HG03060 (cell line): ENCODE results near the gene CTDSPL.
"Not testable (repeated sequence)": the region's sequence is repeated elsewhere in the genome, so short reads cannot be mapped to it uniquely, and the experiment has no call there.

Source experiments
- ATAC-seq: cut with Tn5 transposase; IDR thresholded peaks from one replicate; pipeline ENCODE4 v1.9.1; 2021; ENCODE audit warnings: low read depth, moderate number of reproducible peaks; ENCODE audit not compliant: unreplicated experiment

The CTDSPL gene

GRCh38 chr3:37961622-37962431 is 100.1 kb downstream of the CTDSPL start:
- no peak for ATAC-seq

- no peak for ATAC-seq
Measured at GRCh38 chr3:37963016-37963415, 101.3 kb downstream of the CTDSPL start.

DNA sequence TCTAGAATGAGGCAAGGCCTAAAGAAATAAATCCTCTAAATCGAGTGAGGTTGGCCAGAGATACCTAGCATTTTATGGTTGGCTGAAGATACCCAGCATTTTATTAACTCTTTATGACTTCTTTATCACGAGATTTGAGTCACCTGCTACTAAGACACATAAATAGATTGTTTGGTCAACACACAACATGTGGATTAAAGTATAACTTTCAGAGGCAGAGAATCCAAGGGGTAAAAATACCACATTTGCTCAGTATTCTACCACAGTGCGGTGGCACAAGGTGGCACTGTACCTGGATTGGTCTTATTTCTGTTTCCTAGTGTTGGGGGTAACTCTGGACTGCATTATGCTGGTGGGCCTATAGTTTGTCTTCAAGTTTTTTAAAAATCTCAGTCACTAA is 102.0 kb downstream of the CTDSPL start:
- no peak for ATAC-seq

DNA sequence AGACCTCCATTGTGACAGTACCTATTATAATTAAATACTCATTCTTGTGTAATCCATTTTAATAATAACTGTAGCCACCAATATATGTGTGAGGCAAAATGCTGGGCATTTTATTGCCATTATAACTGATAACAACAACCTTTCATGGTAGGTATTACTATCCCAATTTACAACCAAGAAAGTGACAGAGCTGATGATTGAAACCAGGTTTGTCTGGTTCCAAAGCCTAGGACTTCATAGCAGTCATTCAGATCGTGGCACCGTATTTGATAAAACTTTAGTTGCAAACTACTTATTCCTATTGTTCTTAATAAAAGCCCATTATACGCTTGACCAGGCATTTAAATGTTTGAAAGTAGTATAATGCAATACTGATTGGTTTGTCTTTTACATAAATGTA is 102.5 kb downstream of the CTDSPL start:
- no peak for ATAC-seq

DNA sequence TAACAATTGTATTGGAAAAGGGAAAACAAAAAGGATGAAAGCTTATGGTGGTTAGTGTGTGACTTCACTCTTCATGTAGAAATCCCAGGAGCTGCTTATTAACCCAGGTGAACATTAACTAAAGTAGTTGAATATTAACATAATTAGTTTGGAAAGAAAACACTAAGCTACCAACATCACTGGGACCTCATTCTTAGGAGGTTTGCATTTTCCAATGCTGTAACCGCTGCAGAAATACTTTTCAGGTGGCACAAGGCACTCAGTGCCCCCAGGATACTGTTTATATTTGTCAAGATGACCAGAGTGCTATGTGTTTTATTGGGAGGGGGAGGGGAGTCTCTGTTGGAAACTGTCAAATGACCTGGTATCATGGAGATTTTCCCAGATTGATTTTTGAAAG is 103.0 kb downstream of the CTDSPL start:
- ATAC-seq: no peak

- no peak for ATAC-seq
Measured at GRCh38 chr3:37967260-37967881, 105.7 kb downstream of the CTDSPL start.

DNA sequence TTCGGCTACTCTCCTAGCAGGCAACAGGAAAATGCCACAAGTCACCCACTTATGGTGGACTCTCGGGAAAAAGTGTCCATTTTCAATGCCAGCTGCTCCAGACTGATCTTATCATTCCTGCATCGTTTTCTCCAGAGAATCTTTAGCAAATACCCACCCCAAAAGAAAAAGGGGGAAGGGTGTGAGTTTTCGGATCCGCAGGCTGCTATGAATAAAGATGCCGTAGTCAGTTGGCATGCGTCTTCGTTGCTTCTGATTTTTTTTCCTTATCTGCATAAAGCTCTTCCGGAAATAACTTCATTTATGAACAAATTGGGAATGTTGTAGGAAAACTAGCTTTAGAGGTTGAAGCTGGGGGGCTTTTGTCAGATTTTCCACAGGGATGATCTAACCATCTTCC is 106.5 kb downstream of the CTDSPL start:
- ATAC-seq: no peak

GRCh38 chr3:37968813-37969595 is 107.3 kb downstream of the CTDSPL start:
- ATAC-seq: no peak

DNA sequence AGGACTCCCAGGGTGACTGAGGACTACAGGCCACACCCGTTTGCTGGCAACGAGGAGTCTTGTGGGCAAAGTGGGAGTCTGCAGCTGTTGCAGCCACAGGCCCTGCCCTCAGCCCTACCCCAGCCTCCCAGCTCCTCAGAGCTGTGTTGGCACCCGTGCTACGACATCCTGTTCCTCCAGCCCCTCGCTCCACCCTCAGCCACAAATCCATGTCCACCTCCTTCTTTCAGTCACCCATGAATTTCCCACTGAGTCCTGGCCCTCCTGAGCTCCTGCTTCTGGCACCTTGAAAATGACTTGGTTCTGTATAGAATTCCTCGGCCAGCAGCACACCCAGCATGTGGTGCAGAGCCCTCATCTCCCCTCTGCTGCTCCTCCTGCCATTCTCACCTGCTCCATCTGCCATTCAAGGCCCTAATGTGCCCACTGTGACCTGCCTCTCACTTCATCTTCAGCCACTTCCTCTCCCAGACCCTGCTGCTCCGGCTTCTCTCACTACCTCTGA is 108.0 kb downstream of the CTDSPL start:
- no peak for ATAC-seq

DNA sequence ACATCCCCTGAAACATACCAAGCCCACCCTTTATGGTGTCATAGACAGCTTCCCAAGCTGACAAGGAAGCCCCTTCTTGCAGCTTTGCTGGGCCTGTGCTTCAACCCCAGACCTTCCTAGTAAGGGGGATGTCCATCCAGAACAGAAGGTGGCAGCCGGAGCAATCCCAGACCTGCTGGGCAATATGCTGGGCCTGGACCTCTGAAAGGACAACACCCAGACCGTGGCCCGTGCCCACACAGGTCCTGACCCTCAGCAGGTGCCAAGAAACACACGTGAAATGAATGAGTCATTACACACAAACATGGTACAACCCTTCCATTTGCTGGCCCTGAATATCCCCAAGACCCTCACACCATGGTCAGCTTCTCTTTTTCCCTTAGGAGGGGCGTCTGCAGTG is 109.1 kb downstream of the CTDSPL start:
- ATAC-seq: no peak

- no peak for ATAC-seq
Measured at GRCh38 chr3:37971467-37971866, 109.8 kb downstream of the CTDSPL start.

DNA sequence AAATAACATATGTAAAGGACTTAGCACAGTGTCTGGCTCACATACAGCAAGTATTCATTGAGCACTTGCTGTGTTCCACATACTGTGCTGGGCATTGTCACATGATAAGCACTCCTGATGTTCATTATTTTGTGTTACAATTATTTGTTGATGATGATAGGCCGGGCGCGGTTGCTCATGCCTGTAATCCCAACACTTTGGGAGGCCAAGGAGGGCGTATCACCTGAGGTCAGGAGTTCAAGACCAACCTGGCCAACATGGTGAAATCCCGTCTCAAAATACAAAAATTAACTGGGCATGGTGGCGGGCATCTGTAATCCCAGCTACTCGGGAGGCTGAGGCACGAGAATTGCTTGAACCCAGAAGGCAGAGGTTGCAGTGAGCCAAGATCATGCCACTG is 110.4 kb downstream of the CTDSPL start:
- not testable (repeated sequence) for ATAC-seq

- no peak for ATAC-seq
Measured at GRCh38 chr3:37973246-37974054, 111.8 kb downstream of the CTDSPL start.

GRCh38 chr3:37974121-37975083 is 112.7 kb downstream of the CTDSPL start:
- no peak for ATAC-seq

DNA sequence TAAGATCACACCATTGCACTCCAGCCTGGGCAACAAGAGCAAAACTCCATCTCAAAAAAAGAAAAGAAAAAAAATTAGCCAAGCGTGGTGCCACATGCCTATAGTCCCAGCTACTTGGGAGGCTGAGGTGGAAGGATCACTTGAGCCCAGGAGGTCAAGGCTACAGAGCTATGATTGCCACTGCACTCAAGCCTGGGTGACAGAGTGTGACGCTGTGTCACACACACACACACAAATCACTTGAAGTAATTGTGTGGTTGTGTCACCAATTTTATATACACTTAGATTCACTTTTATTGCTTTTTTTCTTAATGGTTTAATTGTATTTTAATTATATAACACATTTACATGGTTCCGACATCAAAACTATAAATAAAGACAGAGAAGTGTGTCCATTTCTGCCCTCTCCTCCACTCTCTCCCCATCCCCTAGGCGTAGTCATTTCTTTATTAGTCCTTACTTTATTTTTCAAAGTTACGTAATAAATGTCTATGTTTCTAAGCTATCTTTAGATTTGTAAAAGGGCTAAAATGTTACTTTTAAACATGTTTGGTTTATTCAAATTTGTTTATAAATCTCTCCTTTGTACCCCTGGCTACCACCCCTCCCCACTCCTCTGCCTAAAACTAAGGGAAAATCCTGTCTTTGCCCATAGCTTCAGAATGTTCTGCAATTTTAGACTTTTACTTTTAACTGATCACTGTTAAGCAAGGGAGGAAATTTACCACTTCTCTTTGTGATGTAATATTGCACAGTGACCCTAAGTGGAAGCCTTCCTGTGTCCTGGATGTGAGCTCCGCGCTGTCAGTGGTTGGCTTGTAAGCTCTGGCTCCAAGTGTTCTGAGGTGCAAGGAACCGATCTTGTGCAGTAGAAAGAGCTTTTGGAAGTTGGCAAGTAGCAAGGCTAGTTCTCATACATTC is 118.1 kb downstream of the CTDSPL start:
- ATAC-seq: no peak

DNA sequence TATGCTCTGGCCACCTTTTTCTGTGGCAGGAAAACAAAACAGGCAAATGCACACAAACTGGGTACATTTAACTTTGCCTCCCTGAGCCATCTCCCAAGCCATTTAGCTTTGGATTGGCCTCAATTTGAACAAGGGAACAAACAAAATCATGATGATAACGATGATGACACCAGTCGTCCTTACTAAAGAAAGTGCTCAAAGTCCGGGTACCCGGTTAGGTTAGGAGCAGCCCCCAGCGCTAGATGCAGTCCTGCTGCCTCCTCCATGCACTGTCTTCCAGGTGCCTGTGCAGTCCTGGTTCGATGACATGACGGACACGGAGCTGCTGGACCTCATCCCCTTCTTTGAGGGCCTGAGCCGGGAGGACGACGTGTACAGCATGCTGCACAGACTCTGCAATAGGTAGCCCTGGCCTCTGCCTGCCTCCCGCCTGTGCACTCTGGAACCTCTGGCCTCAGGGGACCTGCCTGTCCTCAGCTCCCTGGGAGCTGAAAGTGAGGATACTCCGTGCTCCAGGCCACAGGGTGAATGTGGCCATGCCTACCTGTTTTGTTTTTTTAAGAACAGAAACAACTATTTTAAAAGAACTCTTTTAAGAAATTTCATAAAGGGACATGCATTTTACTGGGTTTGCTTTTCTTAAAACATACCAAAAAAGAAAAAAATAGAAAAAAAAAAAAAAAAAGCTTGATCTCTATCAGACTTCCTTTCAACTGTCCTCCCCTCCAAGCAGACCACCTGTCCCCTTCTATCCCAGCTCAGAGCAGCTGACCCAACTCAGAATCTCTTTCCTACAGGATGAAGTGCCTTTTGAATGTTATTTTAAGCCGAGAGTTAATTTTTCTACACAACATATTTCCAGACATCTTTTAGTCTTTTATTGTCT is 119.0 kb downstream of the CTDSPL start:
- no peak for ATAC-seq

- ATAC-seq: no peak
Measured at GRCh38 chr3:37981348-37981664, 119.6 kb downstream of the CTDSPL start.
